ENCODE results near the gene CSH2. TPM values are rescaled to one million over a fixed set of nuclear protein-coding genes. Genes with fewer than 3 reads are reported as not detected.
"Not testable (repeated sequence)": the region's sequence is repeated elsewhere in the genome, so short reads cannot be mapped to it uniquely, and the experiment has no call there.

CSH2 gene
- polyA plus RNA-seq, 2 of the 4 experiments (the other 2 are of a cell fraction) = not detected

- TF ChIP-seq NPAS2 (CRISPR knock-in tag; IDR thresholded peaks at IDR 0.05; ENCODE audit: borderline replicate concordance) = no peak
- no peak for TF ChIP-seq ZSCAN20 (CRISPR knock-in tag; IDR thresholded peaks at IDR 0.05)
- TF ChIP-seq HOXA7 (CRISPR knock-in tag; IDR thresholded peaks at IDR 0.05) = no peak
- TF ChIP-seq RNF2 (IDR thresholded peaks at IDR 0.05; ENCODE audit: borderline replicate concordance, low read depth) = no peak
- no peak for TF ChIP-seq ZNF302 (CRISPR knock-in tag; IDR thresholded peaks at IDR 0.05)
- no peak for TF ChIP-seq NFE2L2 (conservative IDR thresholded peaks at IDR 0.05; ENCODE audit: low read length)
These were observed 43.2 kb upstream of the CSH2 start (continued) for GRCh38 chr17:63916566-63917185.

- DNase-seq (ENCODE audit: low read depth in 1 of 2, low spot score in 1 of 2); H3K27ac ChIP-seq; H3K4me3 ChIP-seq; H3K4me1 ChIP-seq; FAIRE-seq; ATAC-seq; H3K9me3 ChIP-seq; H3K4me2 ChIP-seq: not testable (repeated sequence)
- 22% methylated on average over 10 of the region's 10 CpGs for WGBS (ENCODE audit: missing lambda C conversion rate)
- ChIA-PET POLR2A (interaction anchor here (0.6 kb wide), 1 partner anchor 55 kb away, joined by 3 read pairs; no protein-coding TSS in a partner anchor), CTCF (interaction anchor here (1.0 to 16.7 kb wide), 8 partner anchors 11 to 217 kb away, joined by 3 to 386 read pairs (median 40); partner anchors contain the start of genes ERN1 and ICAM2)
These were observed 42.3 kb upstream of the CSH2 start for GRCh38 chr17:63915753-63916152.

GRCh38 chr17:63914471-63914870, 41.0 kb upstream of the CSH2 start:
- POLR2A ChIA-PET = no interaction called here
- TF ChIP-seq GATA3 (IDR thresholded peaks at IDR 0.05; ENCODE audit: borderline replicate concordance) (no peak), SMC3 (IDR thresholded peaks at IDR 0.05) (no peak), CBX8 (IDR thresholded peaks at IDR 0.05) (no peak), JUNB (IDR thresholded peaks at IDR 0.05) (no peak), REST (IDR thresholded peaks at IDR 0.05) (no peak), RNF2 (IDR thresholded peaks at IDR 0.05; ENCODE audit: borderline replicate concordance, low read depth) (no peak), HDAC2 (IDR thresholded peaks at IDR 0.05) (no peak), ZFP36 (IDR thresholded peaks at IDR 0.05; ENCODE audit: borderline replicate concordance, partially characterized antibody) (no peak), TP53 (CRISPR knock-in tag; IDR thresholded peaks at IDR 0.05) (no peak), BHLHE40 (IDR thresholded peaks at IDR 0.05; ENCODE audit: low read depth, low read length) (no peak), NPAS2 (CRISPR knock-in tag; IDR thresholded peaks at IDR 0.05; ENCODE audit: borderline replicate concordance) (no peak), CBX2 (IDR thresholded peaks at IDR 0.05; ENCODE audit: borderline replicate concordance, low read depth) (no peak), RCOR1 (IDR thresholded peaks at IDR 0.05; ENCODE audit: low read depth, low read length) (no peak), ZC3H11A (IDR thresholded peaks at IDR 0.05) (no peak), MAFK (IDR thresholded peaks at IDR 0.05; ENCODE audit: partially characterized antibody) (no peak), USF2 (IDR thresholded peaks at IDR 0.05) (no peak), ZSCAN20 (CRISPR knock-in tag; IDR thresholded peaks at IDR 0.05) (no peak)

More at GRCh38 chr17:63914471-63914870, 41.0 kb upstream of the CSH2 start:
- DNase-seq (ENCODE audit: low read depth in 1 of 2, low spot score in 1 of 2) (no peak), ATAC-seq (no peak), FAIRE-seq (no peak)
- WGBS (ENCODE audit: missing lambda C conversion rate) = 89% methylated on average over 7 of the region's 7 CpGs
- Histone ChIP-seq H3K4me3 (no peak overlapping the region), H3K4me2 (no peak overlapping the region), H3K9me3 (no peaks in the 10 kb centered on the region), H3K4me1 (no peaks in the 10 kb centered on the region; the same call in 2 of the 3 replicates), H3K27ac (no peak overlapping the region)
- CTCF ChIA-PET = interaction anchor here (0.6 to 16.7 kb wide), 6 partner anchors 9 to 380 kb away, joined by 3 to 386 read pairs (median 37); partner anchors contain the start of genes ERN1 and ICAM2
